ENCODE results near the gene MTNR1A. TPM values are rescaled to one million over a fixed set of nuclear protein-coding genes. Genes with fewer than 3 reads are reported as not detected.

Gene MTNR1A
- total and polyA plus RNA-seq, 2 donors (not counting 3 experiments of a cell fraction or from before 2014, with no cell fraction given), result not detected

DNA sequence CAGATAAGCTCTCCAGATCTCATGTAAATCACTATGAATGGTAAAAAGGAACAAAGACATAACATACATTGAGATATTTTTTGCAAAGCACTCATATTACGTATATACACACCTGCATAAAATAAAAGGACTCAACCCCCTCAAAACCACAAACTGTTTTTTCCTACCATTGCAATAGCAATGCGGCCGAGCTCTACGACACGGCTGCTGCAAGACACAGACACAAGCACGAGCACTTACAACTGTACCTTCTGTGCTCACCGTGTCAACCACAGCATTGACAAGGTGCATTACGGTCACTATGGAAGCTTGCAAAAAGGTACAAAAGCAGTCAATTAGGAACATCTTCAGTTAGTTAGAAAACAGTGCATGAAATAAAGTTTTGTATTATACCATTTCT, 37.1 kb upstream of the MTNR1A start:
- no peaks in the 10 kb centered on the region for H3K27me3 ChIP-seq (ENCODE audit: control insufficient read depth in 2 of 2, insufficient read depth in 2 of 2, low read length in 2 of 2)
- H3K27ac ChIP-seq (ENCODE audit: insufficient read depth, low read depth, low read length), result no peak overlapping the region
- H3K9me3 ChIP-seq (replicated peaks; ENCODE audit: control insufficient read depth, insufficient read depth, low read length), result no peaks in the 10 kb centered on the region
- dilution Hi-C loops (cut with MboI; ENCODE audit: extremely low pct_ligation_motif_present, low sequenced_read_pairs) (no loop called here), intact Hi-C loops (cut with micrococcal nuclease) (no loop called here)
- no peak for TF ChIP-seq GATA2 (IDR thresholded peaks at IDR 0.05; ENCODE audit: insufficient read depth, insufficient read length, low read depth, low read length)
- no peaks in the 10 kb centered on the region for H3K4me1 ChIP-seq (ENCODE audit: control insufficient read depth, extremely low read depth, insufficient read depth, low read length)
- H3K9ac ChIP-seq (replicated peaks; ENCODE audit: extremely low read depth, insufficient read depth, low read length), result no peak overlapping the region
- ChIA-PET CTCF (no interaction called here), POLR2A (no interaction called here)
- no peak overlapping the region for H3K4me3 ChIP-seq (replicated peaks in 1 of 3; ENCODE audit: insufficient read depth in 1 of 3, low read depth in 1 of 3, low read length in 3 of 3)
- no peak overlapping the region for H3K4me2 ChIP-seq (ENCODE audit: insufficient read depth, low read length)
- H3K9me1 ChIP-seq (replicated peaks; ENCODE audit: control insufficient read depth, extremely low read depth, insufficient read depth, low read length), result no peaks in the 10 kb centered on the region
- no TSS peak for BruUV-seq (replicated peaks)
- no peak for DNase-seq (ENCODE audit: low read depth, low spot score)
- no peaks in the 10 kb centered on the region for H4K20me1 ChIP-seq (replicated peaks; ENCODE audit: control insufficient read depth, extremely low read depth, insufficient read depth, low read length)
- no peak for FAIRE-seq
- no peaks in the 10 kb centered on the region for H3K36me3 ChIP-seq (ENCODE audit: control insufficient read depth in 2 of 2, extremely low read depth in 1 of 2, insufficient read depth in 2 of 2, low read length in 2 of 2)
- H2AFZ ChIP-seq (ENCODE audit: low read depth, low read length), result no peak overlapping the region
- no peaks in the 10 kb centered on the region for H3K79me2 ChIP-seq (ENCODE audit: control insufficient read depth, insufficient read depth, low read length)

DNA sequence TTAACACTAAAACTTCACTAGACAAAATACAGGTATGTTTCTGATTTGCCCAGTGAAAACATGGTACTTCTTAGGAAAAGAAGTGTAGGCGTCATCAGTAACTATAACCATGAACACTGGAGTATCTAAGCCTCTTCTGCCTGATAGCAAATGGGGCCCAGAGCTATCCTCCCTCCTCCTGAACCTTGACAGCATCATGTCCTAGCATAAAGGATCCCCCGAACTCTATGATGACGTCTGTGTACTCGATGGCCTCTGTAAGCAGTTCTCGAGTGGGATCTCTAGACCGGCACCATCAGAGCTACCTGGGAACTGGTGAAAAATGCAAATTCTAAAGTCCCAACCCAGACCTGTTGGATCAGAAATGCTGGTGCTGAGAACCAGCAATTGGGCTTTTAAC, 36.3 kb upstream of the MTNR1A start:
- FAIRE-seq (no peak), DNase-seq (ENCODE audit: low read depth, low spot score) (no peak)
- Histone ChIP-seq H3K9me1 (replicated peaks; ENCODE audit: control insufficient read depth, extremely low read depth, insufficient read depth, low read length) (no peaks in the 10 kb centered on the region), H3K9ac (replicated peaks; ENCODE audit: extremely low read depth, insufficient read depth, low read length) (no peak overlapping the region), H3K4me3 (replicated peaks in 1 of 3; ENCODE audit: insufficient read depth in 1 of 3, low read depth in 1 of 3, low read length in 3 of 3) (no peak overlapping the region), H3K27me3 (ENCODE audit: control insufficient read depth in 2 of 2, insufficient read depth in 2 of 2, low read length in 2 of 2) (no peaks in the 10 kb centered on the region), H3K79me2 (ENCODE audit: control insufficient read depth, insufficient read depth, low read length) (no peaks in the 10 kb centered on the region), H3K27ac (ENCODE audit: insufficient read depth, low read depth, low read length) (no peak overlapping the region), H3K9me3 (replicated peaks; ENCODE audit: control insufficient read depth, insufficient read depth, low read length) (no peaks in the 10 kb centered on the region), H3K4me2 (ENCODE audit: insufficient read depth, low read length) (no peak overlapping the region), H3K36me3 (ENCODE audit: control insufficient read depth in 2 of 2, extremely low read depth in 1 of 2, insufficient read depth in 2 of 2, low read length in 2 of 2) (no peaks in the 10 kb centered on the region), H2AFZ (ENCODE audit: low read depth, low read length) (no peak overlapping the region), H3K4me1 (ENCODE audit: control insufficient read depth, extremely low read depth, insufficient read depth, low read length) (no peaks in the 10 kb centered on the region), H4K20me1 (replicated peaks; ENCODE audit: control insufficient read depth, extremely low read depth, insufficient read depth, low read length) (no peaks in the 10 kb centered on the region)
- BruUV-seq (replicated peaks), result no TSS peak
- ChIA-PET CTCF (no interaction called here), POLR2A (no interaction called here)
- intact Hi-C loops (cut with micrococcal nuclease), result no loop called here
- TF ChIP-seq EZH2 (IDR thresholded peaks at IDR 0.05; ENCODE audit: borderline replicate concordance, low read depth, low read length, severe bottlenecking) (no peak), POLR2AphosphoS5 (IDR thresholded peaks at IDR 0.05; ENCODE audit: insufficient read depth, low read depth, low read length) (no peak), JUN (IDR thresholded peaks at IDR 0.05; ENCODE audit: borderline replicate concordance, insufficient read depth, insufficient read length, low read depth) (no peak), GATA2 (IDR thresholded peaks at IDR 0.05; ENCODE audit: insufficient read depth, insufficient read length, low read depth, low read length) (no peak), MYC (IDR thresholded peaks at IDR 0.05; ENCODE audit: low read depth, low read length) (no peak), FOS (IDR thresholded peaks at IDR 0.05; ENCODE audit: borderline replicate concordance, insufficient read depth, low read length) (no peak), POLR2A (IDR thresholded peaks at IDR 0.05; ENCODE audit: low read depth, low read length) (no peak)
- TF ChIP-seq, protein P1, sequence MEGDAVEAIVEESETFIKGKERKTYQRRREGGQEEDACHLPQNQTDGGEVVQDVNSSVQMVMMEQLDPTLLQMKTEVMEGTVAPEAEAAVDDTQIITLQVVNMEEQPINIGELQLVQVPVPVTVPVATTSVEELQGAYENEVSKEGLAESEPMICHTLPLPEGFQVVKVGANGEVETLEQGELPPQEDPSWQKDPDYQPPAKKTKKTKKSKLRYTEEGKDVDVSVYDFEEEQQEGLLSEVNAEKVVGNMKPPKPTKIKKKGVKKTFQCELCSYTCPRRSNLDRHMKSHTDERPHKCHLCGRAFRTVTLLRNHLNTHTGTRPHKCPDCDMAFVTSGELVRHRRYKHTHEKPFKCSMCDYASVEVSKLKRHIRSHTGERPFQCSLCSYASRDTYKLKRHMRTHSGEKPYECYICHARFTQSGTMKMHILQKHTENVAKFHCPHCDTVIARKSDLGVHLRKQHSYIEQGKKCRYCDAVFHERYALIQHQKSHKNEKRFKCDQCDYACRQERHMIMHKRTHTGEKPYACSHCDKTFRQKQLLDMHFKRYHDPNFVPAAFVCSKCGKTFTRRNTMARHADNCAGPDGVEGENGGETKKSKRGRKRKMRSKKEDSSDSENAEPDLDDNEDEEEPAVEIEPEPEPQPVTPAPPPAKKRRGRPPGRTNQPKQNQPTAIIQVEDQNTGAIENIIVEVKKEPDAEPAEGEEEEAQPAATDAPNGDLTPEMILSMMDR (IDR thresholded peaks at IDR 0.05; ENCODE audit: extremely low read depth in 1 of 2, insufficient read depth in 1 of 2, low read depth in 1 of 2, low read length in 2 of 2), result no peak
- TF ChIP-seq, protein P2, sequence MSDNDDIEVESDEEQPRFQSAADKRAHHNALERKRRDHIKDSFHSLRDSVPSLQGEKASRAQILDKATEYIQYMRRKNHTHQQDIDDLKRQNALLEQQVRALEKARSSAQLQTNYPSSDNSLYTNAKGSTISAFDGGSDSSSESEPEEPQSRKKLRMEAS (IDR thresholded peaks at IDR 0.05; ENCODE audit: insufficient read depth, insufficient read length), result no peak
- dilution Hi-C loops (cut with MboI; ENCODE audit: extremely low pct_ligation_motif_present, low sequenced_read_pairs), result no loop called here

Measured in endothelial cell of umbilical vein (primary cell).